C4-2B (cell line): Measurements from ENCODE around the gene CHST8.
"Not testable (repeated sequence)": the region's sequence is repeated elsewhere in the genome, so short reads cannot be mapped to it uniquely, and the experiment has no call there.

Experiments used
- H3K27ac ChIP-seq: fragments of 450-650 bp; 2 replicates; pipeline ENCODE4 v1.5.1; 2017
- CTCF ChIP-seq: fragments of 450-650 bp; conservative IDR thresholded peaks from 2 replicates; pipeline ENCODE4 v1.5.1; 2017; ENCODE audit warnings: mild to moderate bottlenecking
- ZFX ChIP-seq: fragments of 450-650 bp; IDR thresholded peaks from 2 replicates; pipeline ENCODE4 v1.6.1; 2017

CHST8 gene

GRCh38 chr19:33662391-33663092 is 40.8 kb downstream of the CHST8 start:
- TF ChIP-seq CTCF (no peak), ZFX (no peak)
- H3K27ac ChIP-seq = no peak overlapping the region

GRCh38 chr19:33663316-33663715 is 41.6 kb downstream of the CHST8 start:
- H3K27ac ChIP-seq = not testable (repeated sequence)

- TF ChIP-seq ZFX (no peak), CTCF (no peak)
- no peak overlapping the region for H3K27ac ChIP-seq
These were observed 43.0 kb downstream of the CHST8 start for GRCh38 chr19:33664744-33665143.

- H3K27ac ChIP-seq = no peak overlapping the region
- TF ChIP-seq CTCF (no peak), ZFX (no peak)
These were observed 44.2 kb downstream of the CHST8 start for GRCh38 chr19:33665776-33666595.

- no peak for TF ChIP-seq CTCF
- TF ChIP-seq ZFX = no peak
- H3K27ac ChIP-seq = no peak overlapping the region
These were observed 45.4 kb downstream of the CHST8 start for GRCh38 chr19:33667141-33667650.

GRCh38 chr19:33667881-33668280 is 46.1 kb downstream of the CHST8 start:
- no peak for TF ChIP-seq CTCF
- TF ChIP-seq ZFX = no peak

GRCh38 chr19:33668968-33669367 is 47.2 kb downstream of the CHST8 start:
- no peak overlapping the region for H3K27ac ChIP-seq
- TF ChIP-seq CTCF (no peak), ZFX (no peak)

More at GRCh38 chr19:33667881-33668280, 46.1 kb downstream of the CHST8 start:
- no peak overlapping the region for H3K27ac ChIP-seq
